ENCODE results near the gene GRK2.
A peak's percentile ranks its signal among the peaks of the same experiment; 100 is the strongest.

The GRK2 gene

DNA sequence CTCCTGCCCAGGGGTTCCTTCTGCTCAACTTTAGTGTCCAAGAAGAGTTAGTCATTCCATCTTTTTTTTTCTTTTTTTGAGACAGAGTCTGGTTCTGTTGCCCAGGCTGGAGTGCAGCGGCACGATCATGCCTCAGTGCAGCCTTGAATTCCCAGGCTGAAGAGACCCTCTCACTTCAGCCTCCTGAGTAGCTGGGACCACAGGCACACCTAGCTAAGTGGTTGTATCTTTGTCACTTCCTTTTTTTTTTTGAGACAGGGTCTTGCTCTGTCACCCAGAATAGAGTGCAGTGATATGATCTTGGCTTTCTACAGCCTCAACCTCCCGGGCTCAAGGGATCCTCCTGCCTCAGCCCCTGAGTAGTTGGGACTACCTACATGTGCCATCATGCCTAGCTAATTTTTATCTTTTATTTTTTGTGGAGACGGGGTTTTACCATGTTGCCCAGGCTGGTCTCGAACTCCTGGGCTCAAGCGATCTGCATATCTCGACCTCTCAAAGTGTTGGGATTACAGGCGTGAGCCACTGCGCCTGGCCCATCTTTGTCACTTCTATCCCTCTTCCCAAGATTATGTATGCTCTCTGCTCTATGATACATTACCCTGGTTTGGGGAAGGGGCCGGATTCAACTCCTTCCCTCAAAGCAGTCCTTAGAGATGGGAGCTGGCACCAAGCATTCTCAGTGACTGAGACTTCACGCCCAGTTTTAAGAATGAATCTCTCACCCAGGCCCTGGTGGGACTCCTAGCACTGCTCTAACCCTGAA lies 47.0 kb downstream of the GRK2 start:
- Histone ChIP-seq H3K4me3 (ENCODE audit: low read depth, low read length) (no peak overlapping the region), H3K36me3 (replicated peaks) (peaks cover 11% of the 10 kb centered on the region), H3K27ac (no peak overlapping the region), H3K27me3 (replicated peaks) (no peaks in the 10 kb centered on the region)
- in situ Hi-C loops (cut with HindIII; ENCODE audit: low pct_ligation_motif_present, low sequenced_read_pairs), result no loop called here
- TF ChIP-seq, protein P1, sequence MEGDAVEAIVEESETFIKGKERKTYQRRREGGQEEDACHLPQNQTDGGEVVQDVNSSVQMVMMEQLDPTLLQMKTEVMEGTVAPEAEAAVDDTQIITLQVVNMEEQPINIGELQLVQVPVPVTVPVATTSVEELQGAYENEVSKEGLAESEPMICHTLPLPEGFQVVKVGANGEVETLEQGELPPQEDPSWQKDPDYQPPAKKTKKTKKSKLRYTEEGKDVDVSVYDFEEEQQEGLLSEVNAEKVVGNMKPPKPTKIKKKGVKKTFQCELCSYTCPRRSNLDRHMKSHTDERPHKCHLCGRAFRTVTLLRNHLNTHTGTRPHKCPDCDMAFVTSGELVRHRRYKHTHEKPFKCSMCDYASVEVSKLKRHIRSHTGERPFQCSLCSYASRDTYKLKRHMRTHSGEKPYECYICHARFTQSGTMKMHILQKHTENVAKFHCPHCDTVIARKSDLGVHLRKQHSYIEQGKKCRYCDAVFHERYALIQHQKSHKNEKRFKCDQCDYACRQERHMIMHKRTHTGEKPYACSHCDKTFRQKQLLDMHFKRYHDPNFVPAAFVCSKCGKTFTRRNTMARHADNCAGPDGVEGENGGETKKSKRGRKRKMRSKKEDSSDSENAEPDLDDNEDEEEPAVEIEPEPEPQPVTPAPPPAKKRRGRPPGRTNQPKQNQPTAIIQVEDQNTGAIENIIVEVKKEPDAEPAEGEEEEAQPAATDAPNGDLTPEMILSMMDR (IDR thresholded peaks at IDR 0.05; ENCODE audit: low read depth, low read length, missing control alignments), result no peak
- DNase-seq, result no peak

DNA sequence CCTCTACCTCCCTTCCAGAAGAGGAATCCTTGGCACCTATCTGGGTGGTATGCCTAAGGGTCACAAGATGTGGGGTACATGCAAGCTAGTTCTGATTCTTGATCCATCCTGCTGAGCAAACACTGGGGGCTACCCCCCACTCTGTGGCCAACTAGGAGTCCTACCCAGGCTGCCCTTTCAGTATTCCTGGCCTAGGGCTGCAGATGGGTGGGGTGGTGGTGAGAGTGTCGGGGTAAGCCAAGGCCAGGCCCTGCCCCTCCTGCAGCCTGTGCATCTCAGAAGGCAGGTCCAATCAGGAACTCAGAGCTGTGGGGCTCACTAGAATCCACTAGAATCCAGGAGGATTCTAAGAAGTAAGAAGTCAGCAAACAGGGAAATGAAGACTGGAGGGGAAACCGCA lies 47.9 kb downstream of the GRK2 start:
- no peak overlapping the region for H3K27ac ChIP-seq
- no peaks in the 10 kb centered on the region for H3K27me3 ChIP-seq (replicated peaks)
- in situ Hi-C loops (cut with HindIII; ENCODE audit: low pct_ligation_motif_present, low sequenced_read_pairs), result no loop called here
- no peak for DNase-seq
- H3K36me3 ChIP-seq (replicated peaks), result peaks cover 10% of the 10 kb centered on the region
- no peak overlapping the region for H3K4me3 ChIP-seq (ENCODE audit: low read depth, low read length)
- TF ChIP-seq, protein P1 (IDR thresholded peaks at IDR 0.05; ENCODE audit: low read depth, low read length, missing control alignments), result no peak

DNA sequence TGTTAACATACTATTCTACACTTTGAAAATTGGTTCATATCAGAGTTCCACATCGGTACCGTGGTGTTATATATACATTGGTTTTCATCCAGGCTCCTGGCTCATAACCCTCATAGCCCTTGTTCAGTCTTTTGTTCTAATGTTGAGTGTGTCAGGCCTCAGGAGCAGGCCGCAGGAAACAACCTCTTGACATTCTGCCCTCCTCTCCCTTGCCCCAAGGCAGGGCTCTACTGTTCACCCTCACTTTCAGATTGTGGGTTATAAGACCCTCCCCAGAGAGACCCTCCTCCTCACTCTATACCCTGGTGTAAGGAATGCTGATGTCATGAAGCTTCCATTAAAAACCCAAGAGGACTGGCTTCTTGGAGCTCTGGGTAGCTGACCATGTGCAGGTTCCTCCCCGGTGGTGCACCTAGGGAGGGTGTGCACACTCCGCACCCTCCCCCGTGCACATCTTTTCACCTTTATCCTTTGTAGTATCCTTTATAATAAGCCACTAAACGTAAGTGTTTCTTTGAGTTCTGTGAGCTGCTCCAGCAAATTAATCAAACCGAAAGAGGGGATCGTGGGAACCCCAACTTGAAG lies 49.1 kb downstream of the GRK2 start:
- no peak for DNase-seq
- Histone ChIP-seq H3K27me3 (replicated peaks) (no peaks in the 10 kb centered on the region), H3K36me3 (replicated peaks) (peaks cover 2% of the 10 kb centered on the region), H3K4me3 (ENCODE audit: low read depth, low read length) (no peak overlapping the region), H3K27ac (no peak overlapping the region)
- in situ Hi-C loops (cut with HindIII; ENCODE audit: low pct_ligation_motif_present, low sequenced_read_pairs), result no loop called here
- TF ChIP-seq, protein P1 (IDR thresholded peaks at IDR 0.05; ENCODE audit: low read depth, low read length, missing control alignments), result no peak

DNA sequence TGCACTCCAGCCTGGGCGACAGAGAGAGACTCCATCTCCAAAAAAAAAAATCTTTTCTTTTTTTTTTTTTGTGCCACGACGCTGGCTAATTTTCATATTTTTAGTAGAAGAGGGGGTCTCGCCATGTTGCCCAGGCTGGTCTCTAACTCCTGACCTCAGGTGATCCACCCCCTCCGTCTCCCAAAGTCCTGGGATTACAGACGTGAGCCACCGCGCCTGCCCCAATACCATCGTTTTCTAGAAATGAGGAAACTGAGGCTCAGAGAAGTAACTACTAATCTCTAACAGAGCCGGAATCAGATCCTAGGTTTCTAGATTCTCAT lies 50.6 kb downstream of the GRK2 start:
- no peaks in the 10 kb centered on the region for H3K27me3 ChIP-seq (replicated peaks)
- no peak for DNase-seq
- in situ Hi-C loops (cut with HindIII; ENCODE audit: low pct_ligation_motif_present, low sequenced_read_pairs), result no loop called here
- H3K27ac ChIP-seq, result peak overlapping the region; percentile 55
- peak overlapping the region; percentile 85 for H3K4me3 ChIP-seq (ENCODE audit: low read depth, low read length)
- no peaks in the 10 kb centered on the region for H3K36me3 ChIP-seq (replicated peaks)
- TF ChIP-seq, protein P1 (IDR thresholded peaks at IDR 0.05; ENCODE audit: low read depth, low read length, missing control alignments), result no peak

DNA sequence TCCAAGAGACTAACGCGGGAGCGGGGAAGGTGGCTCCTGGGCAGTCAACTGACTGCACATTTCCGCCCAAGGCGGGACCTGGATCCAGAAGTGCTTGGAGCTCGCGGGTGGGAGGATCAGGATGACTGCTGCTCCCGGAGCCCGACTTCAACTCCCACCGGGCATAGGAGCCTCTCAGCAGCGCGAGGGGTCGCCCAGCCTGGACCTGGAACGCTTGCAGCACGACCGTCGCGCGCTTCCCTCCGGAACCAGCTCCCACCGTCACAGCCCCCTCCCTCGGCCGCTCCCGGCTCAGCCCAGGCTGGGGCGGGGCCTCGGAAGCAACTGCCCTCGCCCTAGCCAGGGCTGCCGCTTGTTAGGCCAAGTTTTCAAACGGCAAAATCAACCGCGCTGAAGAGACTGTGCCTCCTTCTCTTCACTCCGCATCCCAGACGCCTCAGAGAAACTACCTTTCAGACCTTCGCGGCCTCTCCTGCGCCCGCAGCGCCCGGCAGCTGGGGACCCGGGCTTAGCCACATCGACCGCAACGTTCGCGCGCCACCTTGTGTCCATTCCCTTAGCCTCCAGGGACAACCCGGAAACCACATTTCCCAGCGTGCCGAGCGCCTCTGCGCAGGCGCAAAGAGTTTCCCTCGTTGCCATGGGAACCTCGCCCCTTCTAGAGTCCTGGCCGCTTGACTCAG lies 51.1 kb downstream of the GRK2 start:
- H3K4me3 ChIP-seq (ENCODE audit: low read depth, low read length), result peak overlapping the region; percentile 85

More for the DNA sequence above, 51.1 kb downstream of the GRK2 start:
- Histone ChIP-seq H3K27ac (peak overlapping the region; percentile 55), H3K27me3 (replicated peaks) (no peaks in the 10 kb centered on the region), H3K36me3 (replicated peaks) (no peaks in the 10 kb centered on the region)
- in situ Hi-C loops (cut with HindIII; ENCODE audit: low pct_ligation_motif_present, low sequenced_read_pairs), result no loop called here
- TF ChIP-seq, protein P1 (IDR thresholded peaks at IDR 0.05; ENCODE audit: low read depth, low read length, missing control alignments), result peak; percentile 89
- DNase-seq, result peak; percentile 91
